PC-9 (cell line): ENCODE data around the gene UBE4B.

Experiments
- EZH2 ChIP-seq: fragments of 200-600 bp; sonication (generic); IDR thresholded peaks from 2 replicates; pipeline ENCODE4 v1.8.0; 2017; ENCODE audit warnings: antibody characterized with exemption, low read depth
- TF ChIP-seq, protein P1 (sequence below): fragments of 200-600 bp; sonication (generic); conservative IDR thresholded peaks from 2 replicates; pipeline ENCODE4 v1.6.1; 2017; ENCODE audit warnings: mixed run types, antibody characterized with exemption, mild to moderate bottlenecking, moderate library complexity

DNA sequence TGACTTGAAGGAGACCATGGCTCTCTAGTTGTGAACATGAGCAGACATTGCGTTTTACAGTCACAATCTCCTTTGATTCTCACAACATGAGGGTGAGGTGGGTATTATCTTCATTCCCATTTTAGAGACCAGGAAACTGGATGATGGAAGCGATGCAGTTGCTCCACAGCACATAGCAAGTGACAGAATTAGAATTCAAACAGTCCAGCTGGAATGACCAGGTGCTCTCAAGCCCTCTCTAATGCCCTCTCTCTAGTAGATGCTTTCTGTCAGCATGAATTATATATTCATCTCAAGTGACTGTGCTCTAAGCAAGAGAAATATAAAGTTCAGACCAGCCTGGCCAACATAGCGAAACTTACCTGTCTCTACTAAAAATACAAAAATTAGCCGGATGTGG is 167.9 kb downstream of the UBE4B start:
- no peak for TF ChIP-seq EZH2
- TF ChIP-seq, protein P1, sequence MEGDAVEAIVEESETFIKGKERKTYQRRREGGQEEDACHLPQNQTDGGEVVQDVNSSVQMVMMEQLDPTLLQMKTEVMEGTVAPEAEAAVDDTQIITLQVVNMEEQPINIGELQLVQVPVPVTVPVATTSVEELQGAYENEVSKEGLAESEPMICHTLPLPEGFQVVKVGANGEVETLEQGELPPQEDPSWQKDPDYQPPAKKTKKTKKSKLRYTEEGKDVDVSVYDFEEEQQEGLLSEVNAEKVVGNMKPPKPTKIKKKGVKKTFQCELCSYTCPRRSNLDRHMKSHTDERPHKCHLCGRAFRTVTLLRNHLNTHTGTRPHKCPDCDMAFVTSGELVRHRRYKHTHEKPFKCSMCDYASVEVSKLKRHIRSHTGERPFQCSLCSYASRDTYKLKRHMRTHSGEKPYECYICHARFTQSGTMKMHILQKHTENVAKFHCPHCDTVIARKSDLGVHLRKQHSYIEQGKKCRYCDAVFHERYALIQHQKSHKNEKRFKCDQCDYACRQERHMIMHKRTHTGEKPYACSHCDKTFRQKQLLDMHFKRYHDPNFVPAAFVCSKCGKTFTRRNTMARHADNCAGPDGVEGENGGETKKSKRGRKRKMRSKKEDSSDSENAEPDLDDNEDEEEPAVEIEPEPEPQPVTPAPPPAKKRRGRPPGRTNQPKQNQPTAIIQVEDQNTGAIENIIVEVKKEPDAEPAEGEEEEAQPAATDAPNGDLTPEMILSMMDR, result no peak
